KBM-7 (cell line): ENCODE data around the gene CERS1.

ENCODE experiments used
- DNase-seq: peaks from one replicate; pipeline ENCODE4 v3.0.0-alpha.2; 2015
- in situ Hi-C: fragments of 300-500 bp; cut with MboI; formaldehyde crosslinking; loops from 2 replicates; pipeline ENCODE4 v1.14.3; 2020; ENCODE audit warnings: low sequenced_read_pairs, low pct_unique_long_range_greater_than_20kb, mixed read lengths

The CERS1 gene

DNA sequence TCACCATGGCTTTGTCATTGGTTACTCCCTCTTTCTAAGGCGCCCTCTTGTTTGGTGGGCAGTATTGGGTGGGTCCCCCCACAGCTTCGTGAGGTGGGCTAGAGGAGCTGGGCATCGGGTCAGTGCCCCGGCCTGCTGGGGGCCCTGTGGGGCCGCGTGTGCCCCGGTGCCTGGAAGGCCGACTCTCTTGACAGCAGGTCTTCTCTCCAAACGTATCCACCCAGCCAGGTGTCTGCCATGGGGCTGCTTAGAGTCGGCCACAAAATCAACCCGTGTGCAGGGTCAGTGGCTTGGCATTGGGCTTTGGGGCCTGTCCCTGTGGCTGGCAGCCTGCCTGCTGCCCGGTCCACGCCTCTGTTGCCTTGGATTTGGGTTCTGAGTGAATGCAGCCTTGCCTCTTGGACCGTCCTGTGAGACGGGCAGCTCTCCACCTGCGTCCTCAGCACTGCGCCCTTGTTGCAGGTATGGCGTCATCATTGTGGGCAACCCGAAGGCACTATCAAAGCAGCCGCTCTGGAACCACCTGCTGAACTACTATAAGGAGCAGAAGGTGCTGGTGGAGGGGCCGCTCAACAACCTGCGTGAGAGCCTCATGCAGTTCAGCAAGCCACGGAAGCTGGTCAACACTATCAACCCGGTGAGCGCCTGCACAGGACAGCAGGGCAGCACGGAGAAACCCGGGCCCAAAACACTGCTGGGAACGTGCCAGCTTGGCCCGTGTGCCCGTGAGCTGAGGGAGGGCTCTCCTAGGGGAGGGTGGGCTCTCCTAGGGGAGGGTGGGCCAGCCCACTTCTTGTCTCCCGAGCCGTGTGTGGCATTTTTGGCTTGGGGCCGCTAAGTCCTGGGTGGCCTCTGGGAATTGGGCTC lies 32.7 kb downstream of the CERS1 start:
- DNase-seq: no peak
- in situ Hi-C loops: loop anchor here (25.0 kb wide), 1 partner anchor 401 kb away; no protein-coding TSS in a partner anchor

- no peak for DNase-seq
- in situ Hi-C loops: loop anchor here (25.0 kb wide), 1 partner anchor 400 kb away; no protein-coding TSS in a partner anchor
Observed at GRCh38 chr19:18861917-18862316, 34.0 kb downstream of the CERS1 start.

DNA sequence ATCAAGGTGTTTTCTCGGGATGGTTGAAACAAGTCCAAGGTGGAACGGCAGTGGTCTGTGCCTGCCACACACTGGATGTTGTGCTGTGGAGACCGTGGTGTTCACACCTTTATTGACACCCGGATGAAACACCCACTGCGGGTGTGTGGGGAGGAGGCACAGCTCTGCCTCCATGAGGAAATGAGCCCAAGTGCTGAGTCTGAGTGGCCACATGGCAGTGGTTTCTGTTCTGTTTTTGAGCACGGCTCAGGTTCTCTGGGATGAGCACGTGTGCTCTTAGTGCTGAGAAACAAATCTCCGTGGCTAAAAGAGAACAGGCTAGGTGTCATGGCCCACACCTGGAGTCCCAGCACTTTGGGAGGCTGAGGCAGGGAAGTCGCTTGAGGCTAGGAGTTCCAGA lies 34.7 kb downstream of the CERS1 start:
- no peak for DNase-seq
- in situ Hi-C loops: loop anchor here (25.0 kb wide), 1 partner anchor 399 kb away; no protein-coding TSS in a partner anchor

DNA sequence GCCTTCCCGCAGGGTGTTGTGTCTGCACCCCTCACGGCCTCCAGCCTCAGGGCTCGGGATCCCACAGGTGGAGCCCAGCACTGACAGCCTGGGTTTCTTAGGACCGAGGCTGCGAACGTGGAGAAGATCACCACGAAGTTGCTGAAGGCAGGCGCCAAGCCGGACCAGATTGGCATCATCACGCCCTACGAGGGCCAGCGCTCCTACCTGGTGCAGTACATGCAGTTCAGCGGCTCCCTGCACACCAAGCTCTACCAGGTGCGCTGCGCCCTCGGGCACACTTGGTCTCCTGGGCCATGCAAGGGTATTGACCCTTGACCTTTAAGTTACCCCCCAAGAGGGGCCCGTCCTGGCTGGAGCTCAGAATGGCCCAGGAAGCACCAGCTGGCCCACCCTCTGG lies 35.2 kb downstream of the CERS1 start:
- in situ Hi-C loops: loop anchor here (25.0 kb wide), 1 partner anchor 398 kb away; no protein-coding TSS in a partner anchor

GRCh38 chr19:18860302-18860700 lies 35.7 kb downstream of the CERS1 start:
- in situ Hi-C loops: loop anchor here (25.0 kb wide), 1 partner anchor 398 kb away; no protein-coding TSS in a partner anchor
- no peak for DNase-seq

More for the DNA sequence above, 35.2 kb downstream of the CERS1 start:
- DNase-seq: no peak

DNA sequence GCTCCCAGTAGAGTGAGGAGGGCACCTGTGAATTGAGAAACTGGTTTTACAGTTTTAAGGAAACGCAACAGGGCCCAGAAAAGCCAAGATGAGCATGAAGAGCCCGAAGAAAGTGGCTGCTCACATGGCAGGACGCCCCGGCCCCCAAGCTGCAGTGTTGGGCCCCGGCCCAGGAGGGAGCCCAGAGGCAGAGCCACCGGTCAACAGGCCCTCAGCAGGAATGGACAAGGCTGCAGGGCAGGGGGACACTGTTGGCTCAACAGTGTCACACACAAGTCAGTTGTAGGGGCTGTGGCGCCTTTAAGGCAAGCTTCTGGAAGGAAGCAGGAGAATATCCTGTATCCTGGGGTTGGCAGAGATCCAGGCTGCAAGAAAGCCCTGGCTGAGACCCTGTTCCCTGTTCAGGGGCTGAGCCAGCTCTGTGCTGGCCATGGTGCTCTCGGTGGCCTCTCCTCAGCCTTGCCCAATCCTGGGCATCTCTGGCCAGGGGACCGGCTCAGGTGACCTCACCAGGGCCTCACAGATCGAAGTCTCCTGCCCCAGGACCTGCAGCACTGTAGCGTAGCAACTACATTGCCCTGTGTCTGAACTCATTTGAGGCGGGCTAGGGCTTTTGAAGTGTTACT lies 36.2 kb downstream of the CERS1 start:
- in situ Hi-C loops: loop anchor here (25.0 kb wide), 1 partner anchor 397 kb away; no protein-coding TSS in a partner anchor
- DNase-seq: no peak

DNA sequence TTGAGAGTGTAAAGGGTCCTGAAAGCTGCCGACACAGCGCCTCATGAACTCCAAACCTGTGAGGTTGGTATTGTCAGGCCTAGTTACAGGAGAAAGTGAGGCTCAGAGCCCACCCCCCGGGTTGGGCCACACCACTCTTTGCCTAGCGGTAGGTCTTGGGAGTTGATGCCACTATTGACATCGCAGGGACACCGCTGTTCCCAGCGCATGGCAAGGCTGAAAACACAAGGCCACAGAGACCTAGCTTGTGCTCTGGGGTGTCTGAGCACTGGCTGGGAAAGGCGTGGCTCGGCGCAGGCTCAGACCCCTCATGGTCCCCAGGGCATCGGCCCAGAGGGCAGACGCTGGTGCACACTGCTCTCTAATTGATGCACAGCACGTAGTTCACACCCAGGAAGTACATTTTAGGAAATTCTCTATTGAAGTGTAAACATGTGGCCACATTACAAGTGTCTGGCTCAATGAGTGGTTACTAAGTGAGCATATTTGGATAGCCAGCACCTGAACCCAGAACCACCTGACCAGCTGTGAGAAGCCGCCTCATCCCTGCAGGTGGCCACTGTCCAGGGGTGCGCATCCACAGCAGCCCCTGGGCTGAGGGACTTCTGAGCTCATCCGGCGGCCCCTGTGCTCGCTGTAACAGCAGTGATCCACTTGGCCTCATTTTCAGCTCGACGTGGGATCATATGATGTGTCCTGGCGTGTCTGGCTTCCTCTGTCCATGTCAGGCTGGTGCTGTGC lies 36.9 kb downstream of the CERS1 start:
- in situ Hi-C loops: loop anchor here (25.0 kb wide), 1 partner anchor 397 kb away; no protein-coding TSS in a partner anchor
- DNase-seq: no peak

DNA sequence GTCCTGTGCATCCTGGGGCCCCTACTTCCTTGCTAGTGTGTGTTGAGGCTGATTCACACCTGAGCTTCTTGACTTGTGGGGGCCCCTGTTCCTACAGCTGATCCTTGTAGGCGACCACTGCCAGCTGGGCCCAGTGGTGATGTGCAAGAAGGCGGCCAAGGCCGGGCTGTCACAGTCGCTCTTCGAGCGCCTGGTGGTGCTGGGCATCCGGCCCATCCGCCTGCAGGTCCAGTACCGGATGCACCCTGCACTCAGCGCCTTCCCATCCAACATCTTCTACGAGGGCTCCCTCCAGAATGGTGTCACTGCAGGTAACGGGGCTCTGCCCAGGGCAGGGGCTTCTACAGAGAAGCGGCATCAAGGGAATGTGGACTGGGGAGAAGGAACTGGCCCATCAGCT lies 38.7 kb downstream of the CERS1 start:
- DNase-seq: no peak
- in situ Hi-C loops: loop anchor here (25.0 kb wide), 1 partner anchor 395 kb away; no protein-coding TSS in a partner anchor

DNA sequence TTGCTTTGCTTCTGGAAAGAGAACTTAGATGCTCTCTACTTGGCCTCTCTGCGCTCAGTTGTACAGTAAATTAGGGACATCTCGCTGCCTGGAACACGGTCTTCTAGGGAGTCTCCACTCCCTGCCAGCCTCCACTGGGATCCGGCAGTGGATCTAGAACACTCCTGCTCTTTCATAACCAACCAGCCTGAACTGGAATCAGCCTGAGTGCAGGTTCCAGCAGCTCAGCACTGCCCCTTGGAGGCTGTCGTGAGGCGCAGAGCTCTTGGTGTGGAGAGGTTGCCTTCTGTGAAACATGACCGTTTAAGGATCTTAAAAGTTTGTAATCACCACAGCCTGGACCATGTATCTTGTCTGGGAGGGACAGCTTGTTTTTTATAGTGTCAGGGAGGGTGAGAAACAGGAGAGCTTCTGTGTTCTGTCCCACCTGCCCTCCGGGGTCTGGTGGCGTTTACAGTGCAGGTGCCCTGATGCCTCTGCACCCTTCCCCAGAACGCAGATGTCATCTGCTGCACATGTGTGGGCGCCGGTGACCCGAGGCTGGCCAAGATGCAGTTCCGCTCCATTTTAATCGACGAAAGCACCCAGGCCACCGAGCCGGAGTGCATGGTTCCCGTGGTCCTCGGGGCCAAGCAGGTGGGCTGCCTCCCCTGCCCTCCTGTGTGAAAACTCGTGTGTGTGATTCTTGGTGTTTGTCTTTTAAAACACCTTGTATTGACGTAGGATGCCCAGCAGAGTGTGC lies 39.4 kb downstream of the CERS1 start:
- peak; percentile 28 for DNase-seq
- in situ Hi-C loops: loop anchor here (25.0 kb wide), 1 partner anchor 394 kb away; no protein-coding TSS in a partner anchor

DNA sequence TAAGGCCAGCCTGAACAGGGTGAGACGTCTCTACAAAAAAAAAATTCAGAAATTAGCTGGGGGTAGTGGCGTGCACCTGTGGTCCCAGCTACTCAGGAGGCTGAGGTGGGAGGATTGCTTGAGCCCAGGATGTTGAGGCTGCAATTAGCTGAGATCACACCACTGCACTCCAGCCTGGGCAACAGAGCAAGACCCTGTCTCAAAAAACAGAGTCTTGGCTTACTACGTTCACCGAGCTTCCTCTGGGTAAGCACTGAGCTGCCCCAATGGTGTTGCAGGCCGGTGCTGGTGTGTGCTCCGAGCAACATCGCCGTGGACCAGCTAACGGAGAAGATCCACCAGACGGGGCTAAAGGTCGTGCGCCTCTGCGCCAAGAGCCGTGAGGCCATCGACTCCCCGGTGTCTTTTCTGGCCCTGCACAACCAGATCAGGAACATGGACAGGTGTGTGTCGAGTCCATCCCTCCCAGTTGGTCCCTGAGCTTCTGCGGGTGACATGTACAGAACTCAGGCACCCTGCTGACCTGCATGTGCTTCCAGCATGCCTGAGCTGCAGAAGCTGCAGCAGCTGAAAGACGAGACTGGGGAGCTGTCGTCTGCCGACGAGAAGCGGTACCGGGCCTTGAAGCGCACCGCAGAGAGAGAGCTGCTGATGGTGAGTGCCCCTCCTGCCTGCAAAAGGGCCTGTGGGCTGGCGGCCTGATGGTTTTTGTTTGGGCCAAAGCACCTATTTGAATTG lies 40.1 kb downstream of the CERS1 start:
- in situ Hi-C loops: loop anchor here (25.0 kb wide), 1 partner anchor 394 kb away; no protein-coding TSS in a partner anchor
- no peak for DNase-seq

GRCh38 chr19:18854982-18855381 lies 41.0 kb downstream of the CERS1 start:
- no peak for DNase-seq
- in situ Hi-C loops: loop anchor here (25.0 kb wide), 1 partner anchor 393 kb away; no protein-coding TSS in a partner anchor

DNA sequence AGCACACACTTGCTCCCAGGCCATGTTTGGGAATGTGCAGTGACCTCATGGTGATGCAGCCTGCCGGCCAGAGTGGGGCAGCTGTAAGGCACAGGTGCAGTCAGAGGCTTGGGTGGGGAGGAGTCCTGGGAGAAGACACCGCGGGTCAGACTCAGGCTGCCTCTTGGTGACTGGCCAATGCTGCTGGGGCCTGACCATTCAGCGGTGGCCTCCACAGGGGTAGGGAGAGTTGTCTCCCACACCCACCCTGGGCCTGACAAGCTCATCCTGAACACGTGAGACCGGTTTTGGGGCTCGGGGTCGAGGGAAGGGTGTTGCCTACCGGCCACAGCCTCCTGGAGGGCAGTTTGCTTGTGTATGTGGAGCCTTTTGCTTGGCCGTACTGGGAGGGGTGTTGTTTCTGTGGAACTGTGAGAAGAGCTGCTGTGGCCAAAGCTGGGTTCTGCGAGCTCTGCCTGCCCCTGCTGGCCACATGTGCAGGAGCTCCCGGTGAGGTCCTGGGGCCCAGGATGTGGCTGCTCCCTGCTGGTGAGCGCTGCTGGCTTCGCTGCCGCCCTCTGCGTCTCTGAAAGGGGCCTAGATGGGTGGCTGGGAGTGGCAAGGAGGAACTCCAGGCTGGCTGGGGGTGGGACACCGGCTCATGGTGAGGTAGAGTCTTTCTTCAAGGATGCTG lies 42.1 kb downstream of the CERS1 start:
- in situ Hi-C loops: loop anchor here (25.0 kb wide), 1 partner anchor 392 kb away; no protein-coding TSS in a partner anchor
- no peak for DNase-seq

DNA sequence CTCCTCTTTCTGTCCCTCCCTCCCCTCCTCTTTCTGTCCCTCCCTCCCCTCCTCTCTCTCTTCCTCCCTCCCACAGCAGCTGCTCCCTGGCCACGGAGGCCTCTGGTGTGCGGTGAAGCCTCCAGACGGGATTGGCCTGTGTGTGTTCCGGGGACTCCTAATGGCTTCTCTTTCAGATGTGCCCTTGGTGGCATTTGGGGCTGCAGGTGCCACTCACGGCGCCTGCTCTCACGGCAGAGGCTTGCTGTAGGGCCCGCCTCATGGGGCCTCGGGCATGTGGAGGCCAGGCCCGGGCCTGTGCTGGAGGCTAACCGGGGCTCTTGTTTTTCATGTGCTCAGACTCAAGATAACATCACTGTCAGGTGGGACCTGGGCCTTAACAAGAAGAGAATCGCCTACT lies 43.3 kb downstream of the CERS1 start:
- in situ Hi-C loops: loop anchor here (25.0 kb wide), 1 partner anchor 390 kb away; no protein-coding TSS in a partner anchor
- DNase-seq: no peak

- no peak for DNase-seq
- in situ Hi-C loops: loop anchor here (25.0 kb wide), 1 partner anchor 389 kb away; no protein-coding TSS in a partner anchor
Observed at GRCh38 chr19:18851673-18852325, 44.2 kb downstream of the CERS1 start.

DNA sequence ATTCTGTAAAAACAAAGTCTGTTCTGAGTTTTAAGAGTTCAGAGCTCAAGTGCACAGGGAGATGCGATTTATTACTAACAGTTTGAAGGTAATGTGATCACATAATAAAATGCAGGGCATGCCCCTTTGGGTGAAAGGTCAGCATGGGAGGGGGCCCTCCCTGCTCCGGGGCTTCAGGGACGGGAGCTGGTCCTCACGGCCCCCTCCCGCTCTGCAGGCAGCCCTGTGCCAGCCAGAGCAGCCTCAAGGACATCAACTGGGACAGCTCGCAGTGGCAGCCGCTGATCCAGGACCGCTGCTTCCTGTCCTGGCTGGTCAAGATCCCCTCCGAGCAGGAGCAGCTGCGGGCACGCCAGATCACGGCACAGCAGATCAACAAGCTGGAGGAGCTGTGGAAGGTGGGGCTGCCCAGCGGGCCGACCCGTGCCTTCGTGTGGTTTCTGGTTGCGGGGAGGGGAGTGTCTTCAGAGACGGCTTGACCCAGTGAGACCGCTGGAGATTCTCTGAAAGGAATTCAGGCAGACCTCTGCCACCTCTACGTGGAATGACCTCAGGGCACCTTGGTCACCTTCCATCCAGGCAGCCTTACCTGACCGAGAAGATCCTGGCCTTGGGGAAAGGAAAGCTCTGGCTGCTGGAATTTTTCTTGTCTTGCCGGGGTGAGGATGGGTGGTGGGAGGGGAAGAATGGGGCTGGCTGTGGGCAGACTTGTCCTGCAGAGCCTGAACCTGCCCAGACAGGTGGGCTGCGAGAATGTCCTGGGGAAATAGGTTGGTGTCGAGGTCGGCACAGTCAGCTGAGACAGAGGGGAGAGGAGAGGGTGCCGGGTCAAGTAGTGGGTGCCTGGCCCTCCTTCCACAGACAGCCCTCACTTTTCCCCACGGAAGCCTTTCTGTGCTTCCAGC lies 45.2 kb downstream of the CERS1 start:
- in situ Hi-C loops: loop anchor here (25.0 kb wide), 1 partner anchor 388 kb away; no protein-coding TSS in a partner anchor
- no peak for DNase-seq
